Activated CD4-positive, alpha-beta memory T cell treated with anti-CD3 and anti-CD28 coated beads, Interleukin-2, amount 10 ng/mL, durations not matched to agents 7 days and 5 days (primary cell): ENCODE data around the gene NCAN. TPM values are rescaled to one million over a fixed set of nuclear protein-coding genes. Genes with fewer than 3 reads are reported as not detected.

Experiments used
- CTCF ChIA-PET: fragments of 350-600 bp; sonication (Branson Sonifier 250); formaldehyde crosslinking; loops from one replicate; lab custom pipeline; 2021; ENCODE audit warnings: antibody characterized with exemption, inconsistent platforms; lab: Charles Lee
- POLR2A ChIA-PET: fragments of 350-600 bp; sonication (Branson Sonifier 250); formaldehyde crosslinking; loops from one replicate; lab custom pipeline; 2021; ENCODE audit warnings: antibody characterized with exemption; lab: Charles Lee
- DNase-seq: peaks from one replicate; pipeline ENCODE4 v3.0.0-alpha.2; 2020
- H3K27ac Mint-ChIP-seq: one replicate; pipeline ENCODE4 v1.8.0; 2021; ENCODE audit warnings: mild to moderate bottlenecking, mixed read lengths
- H3K27me3 Mint-ChIP-seq: one replicate; pipeline ENCODE4 v1.8.0; 2021; ENCODE audit warnings: mixed read lengths
- H3K36me3 Mint-ChIP-seq: one replicate; pipeline ENCODE4 v1.8.0; 2021; ENCODE audit warnings: low read depth, mixed read lengths
- H3K4me1 Mint-ChIP-seq: one replicate; pipeline ENCODE4 v1.8.0; 2021; ENCODE audit warnings: mixed read lengths
- H3K4me3 Mint-ChIP-seq: one replicate; pipeline ENCODE4 v1.8.0; 2021; ENCODE audit warnings: mild to moderate bottlenecking, mixed read lengths
- H3K9me3 Mint-ChIP-seq: one replicate; pipeline ENCODE4 v1.8.0; 2021; ENCODE audit warnings: mixed read lengths
- total RNA-seq, 2 experiments: library from RNA; stranded (reverse); gene quantifications; one replicate each; pipeline ENCODE4 v1.2.3, GENCODE V29; 2021

The NCAN gene
- total RNA-seq, 2 experiments from 2014 or later: not detected

DNA sequence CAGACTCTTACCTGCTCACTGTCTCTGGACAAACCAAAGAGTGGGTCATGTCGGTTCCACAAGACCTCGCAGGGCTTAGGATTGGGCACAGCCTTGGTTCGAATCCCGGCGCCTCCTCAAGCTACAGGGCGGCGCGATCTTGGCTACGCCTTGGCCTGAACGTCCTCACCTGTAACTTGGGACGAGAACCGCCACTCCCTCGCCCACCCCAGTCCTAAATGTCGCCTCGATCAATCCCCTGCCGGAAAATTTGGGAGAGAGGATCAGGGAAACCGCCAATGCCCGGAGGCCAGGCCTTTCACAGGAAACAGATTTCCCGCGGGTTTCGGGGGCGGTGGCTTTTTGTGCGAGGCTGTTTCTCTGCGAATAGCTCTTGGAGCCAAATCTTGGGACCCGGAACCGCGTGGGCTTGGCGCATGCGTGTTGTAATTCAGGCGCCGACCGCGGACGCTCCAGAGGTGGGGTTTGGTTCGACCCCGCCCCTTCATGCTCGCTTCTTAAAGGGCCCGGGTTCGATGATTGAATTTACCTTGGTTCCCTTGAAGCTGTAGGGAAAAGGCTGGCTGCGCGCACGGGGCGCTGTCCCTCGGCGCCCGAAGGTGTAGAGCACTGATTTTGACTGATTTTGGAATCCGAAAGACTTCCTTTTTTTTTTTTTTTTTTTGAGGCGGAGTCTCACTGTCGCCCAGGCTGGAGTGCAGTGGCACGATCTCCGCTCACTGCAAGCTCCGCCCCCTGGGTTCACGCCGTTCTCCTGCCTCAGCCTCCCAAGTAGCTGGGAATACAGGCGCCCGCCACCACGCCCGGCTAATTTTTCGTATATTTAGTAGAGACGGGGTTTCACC, 8.5 kb upstream of the NCAN start, which contains the start of gene NR2C2AP:
Gene NR2C2AP, minus strand, starts transcription at position 403 of the 845 bp plus-strand sequence. Its CDS starts 354 bp downstream, at position 49.
- POLR2A ChIA-PET: interaction anchor here (0.6 to 6.6 kb wide), 9 partner anchors 9 to 286 kb away, joined by 3 to 102 read pairs (median 4); partner anchors contain the start of genes BORCS8, GATAD2A, NCAN and RFXANK
- H3K27ac Mint-ChIP-seq: peak within 1 kb of the TSS; percentile 86
- H3K27me3 Mint-ChIP-seq: peaks cover 1% of the 10 kb centered on the region
- DNase-seq: peak; percentile 93
- H3K36me3 Mint-ChIP-seq: peaks cover 32% of the 10 kb centered on the region
- H3K4me1 Mint-ChIP-seq: peaks cover 57% of the 10 kb centered on the region
- CTCF ChIA-PET: interaction anchor here (0.6 to 3.4 kb wide), 11 partner anchors 10 to 288 kb away, joined by 3 to 12 read pairs (median 3); partner anchors contain the start of genes BORCS8, GATAD2A and RFXANK
- peak within 1 kb of the TSS; percentile 90 for H3K4me3 Mint-ChIP-seq
- peaks cover 10% of the 10 kb centered on the region for H3K9me3 Mint-ChIP-seq

DNA sequence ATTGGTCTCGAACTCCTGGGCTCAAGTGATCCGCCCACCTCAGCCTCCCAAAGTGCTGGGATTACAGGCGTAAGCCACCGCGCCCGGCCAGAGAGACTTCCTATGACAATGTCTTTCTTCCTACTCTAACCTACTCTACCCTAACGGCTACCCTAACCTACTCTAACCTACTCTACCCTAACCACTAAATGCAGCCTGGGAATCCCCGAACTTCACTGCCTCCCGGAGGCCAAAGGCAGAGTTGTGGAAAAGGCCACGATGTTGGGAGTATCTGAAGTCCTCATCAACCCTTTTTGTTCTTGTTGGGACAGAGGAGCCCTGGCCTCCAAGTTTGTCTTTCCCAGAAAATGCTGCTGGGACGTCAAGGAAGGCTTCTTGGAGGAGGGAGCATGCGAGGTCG, 7.6 kb upstream of the NCAN start:
- H3K4me1 Mint-ChIP-seq: peaks cover 57% of the 10 kb centered on the region
- ChIA-PET CTCF (interaction anchor here (0.7 to 3.4 kb wide), 5 partner anchors 20 to 141 kb away, joined by 3 to 12 read pairs (median 3); no protein-coding TSS in a partner anchor), POLR2A (interaction anchor here (1.2 to 6.6 kb wide), 2 partner anchors 11 to 15 kb away, joined by 3 to 102 read pairs; partner anchors contain the start of genes BORCS8 and RFXANK)
- H3K27ac Mint-ChIP-seq: no peak overlapping the region
- DNase-seq: no peak
- H3K27me3 Mint-ChIP-seq: peaks cover 1% of the 10 kb centered on the region
- peaks cover 26% of the 10 kb centered on the region for H3K36me3 Mint-ChIP-seq
- peaks cover 10% of the 10 kb centered on the region for H3K9me3 Mint-ChIP-seq
- peak overlapping the region; percentile 46 for H3K4me3 Mint-ChIP-seq

DNA sequence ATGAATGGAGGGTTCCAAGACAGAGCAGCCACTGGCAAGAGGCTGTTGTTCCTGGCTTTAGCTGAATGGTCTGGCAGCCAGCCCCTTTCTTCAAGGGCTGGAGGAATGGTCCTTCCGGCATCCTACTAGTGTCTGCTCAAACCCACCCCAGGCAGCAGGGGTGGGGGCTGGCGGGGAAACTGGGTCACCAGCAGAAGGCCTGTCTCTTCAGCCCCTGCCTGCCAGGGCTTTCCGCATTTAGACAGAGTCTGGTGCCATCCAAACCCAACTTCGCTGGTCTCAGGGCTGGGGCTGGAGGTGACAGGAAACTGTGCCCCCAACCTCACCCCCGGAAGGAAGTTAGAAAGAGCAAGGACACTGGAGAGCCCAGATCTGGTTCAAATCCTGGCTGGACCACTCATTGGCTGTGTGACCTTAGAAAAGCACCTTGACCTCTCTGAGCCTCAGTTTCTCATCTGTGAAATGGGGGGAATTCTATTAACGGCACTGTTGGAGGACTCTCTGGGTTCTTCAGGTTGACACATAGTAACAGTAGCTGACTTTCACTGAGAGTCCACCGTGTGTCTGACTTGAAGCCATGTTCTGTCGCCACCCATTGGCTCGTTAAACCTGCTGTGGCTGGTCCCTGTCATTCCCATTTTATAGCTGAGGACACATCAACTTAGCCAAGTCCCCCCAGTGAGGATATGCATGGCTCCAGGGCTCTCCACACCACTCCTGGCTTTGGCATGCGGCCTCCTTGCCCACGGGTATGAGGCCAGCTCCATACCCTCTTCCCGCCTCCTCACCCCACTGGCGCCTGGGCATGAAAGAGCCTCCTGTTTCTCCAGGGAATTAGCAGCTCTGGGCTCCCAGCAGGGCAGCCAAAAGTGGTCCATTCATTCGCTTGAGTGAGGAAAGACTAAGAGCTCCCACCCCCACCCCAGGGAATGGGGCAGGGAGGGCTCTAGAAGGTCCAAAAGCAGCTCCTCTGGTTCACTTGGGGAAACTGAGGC, 6.0 kb upstream of the NCAN start:
- POLR2A ChIA-PET: interaction anchor here (1.2 to 6.6 kb wide), 2 partner anchors 13 to 16 kb away, joined by 3 to 102 read pairs; partner anchors contain the start of genes BORCS8 and RFXANK
- Mint-ChIP-seq H3K4me3 (no peak overlapping the region), H3K27ac (no peak overlapping the region), H3K9me3 (peaks cover 10% of the 10 kb centered on the region), H3K36me3 (peaks cover 23% of the 10 kb centered on the region), H3K4me1 (peaks cover 57% of the 10 kb centered on the region), H3K27me3 (peaks cover 4% of the 10 kb centered on the region)
- DNase-seq: no peak
- CTCF ChIA-PET: interaction anchor here (0.8 to 1.5 kb wide), 2 partner anchors 19 to 60 kb away, joined by 3 to 4 read pairs; no protein-coding TSS in a partner anchor

- Mint-ChIP-seq H3K27ac (peak overlapping the region; percentile 93), H3K4me1 (peaks cover 53% of the 10 kb centered on the region), H3K36me3 (peaks cover 21% of the 10 kb centered on the region), H3K9me3 (peaks cover 10% of the 10 kb centered on the region), H3K4me3 (no peak overlapping the region), H3K27me3 (peaks cover 10% of the 10 kb centered on the region)
- ChIA-PET POLR2A (interaction anchor here (6.6 kb wide), 1 partner anchor 14 kb away, joined by 102 read pairs; the partner anchor contains the start of genes BORCS8 and RFXANK), CTCF (no interaction called here)
- DNase-seq: no peak
Observed at GRCh38 chr19:19206938-19207337, 4.8 kb upstream of the NCAN start.

GRCh38 chr19:19207637-19208572, 3.9 kb upstream of the NCAN start:
- CTCF ChIA-PET: interaction anchor here (1.7 kb wide), 1 partner anchor 33 kb away, joined by 5 read pairs; no protein-coding TSS in a partner anchor
- Mint-ChIP-seq H3K4me1 (peaks cover 43% of the 10 kb centered on the region), H3K27me3 (peaks cover 17% of the 10 kb centered on the region), H3K4me3 (peak overlapping the region; percentile 11), H3K9me3 (peaks cover 10% of the 10 kb centered on the region), H3K36me3 (peaks cover 13% of the 10 kb centered on the region), H3K27ac (peak overlapping the region; percentile 93)
- DNase-seq: peak; percentile 21
- POLR2A ChIA-PET: interaction anchor here (1.0 to 1.2 kb wide), 2 partner anchors 15 to 157 kb away, joined by 3 to 4 read pairs; no protein-coding TSS in a partner anchor

GRCh38 chr19:19209372-19209771, 2.4 kb upstream of the NCAN start:
- no peak overlapping the region for H3K4me3 Mint-ChIP-seq
- H3K4me1 Mint-ChIP-seq: peaks cover 35% of the 10 kb centered on the region
- ChIA-PET CTCF (interaction anchor here (0.6 to 1.7 kb wide), 2 partner anchors 21 to 35 kb away, joined by 4 to 5 read pairs; no protein-coding TSS in a partner anchor), POLR2A (no interaction called here)
- no peak overlapping the region for H3K27ac Mint-ChIP-seq
- no peak for DNase-seq
- peaks cover 10% of the 10 kb centered on the region for H3K9me3 Mint-ChIP-seq
- peaks cover 31% of the 10 kb centered on the region for H3K27me3 Mint-ChIP-seq
- H3K36me3 Mint-ChIP-seq: peaks cover 10% of the 10 kb centered on the region

GRCh38 chr19:19212916-19213315, 1.2 kb downstream of the NCAN start:
- H3K36me3 Mint-ChIP-seq: no peaks in the 10 kb centered on the region
- no peak for DNase-seq
- peaks cover 48% of the 10 kb centered on the region for H3K27me3 Mint-ChIP-seq
- H3K27ac Mint-ChIP-seq: no peak overlapping the region
- no peak overlapping the region for H3K4me3 Mint-ChIP-seq
- no peaks in the 10 kb centered on the region for H3K9me3 Mint-ChIP-seq
- ChIA-PET POLR2A (no interaction called here), CTCF (no interaction called here)
- peaks cover 3% of the 10 kb centered on the region for H3K4me1 Mint-ChIP-seq

- no peak overlapping the region for H3K27ac Mint-ChIP-seq
- POLR2A ChIA-PET: no interaction called here
- no peaks in the 10 kb centered on the region for H3K36me3 Mint-ChIP-seq
- H3K4me1 Mint-ChIP-seq: peaks cover 2% of the 10 kb centered on the region
- no peak for DNase-seq
- CTCF ChIA-PET: no interaction called here
- no peak overlapping the region for H3K4me3 Mint-ChIP-seq
- H3K9me3 Mint-ChIP-seq: no peaks in the 10 kb centered on the region
- H3K27me3 Mint-ChIP-seq: peaks cover 48% of the 10 kb centered on the region
Observed at GRCh38 chr19:19213426-19214158, 1.8 kb downstream of the NCAN start.

DNA sequence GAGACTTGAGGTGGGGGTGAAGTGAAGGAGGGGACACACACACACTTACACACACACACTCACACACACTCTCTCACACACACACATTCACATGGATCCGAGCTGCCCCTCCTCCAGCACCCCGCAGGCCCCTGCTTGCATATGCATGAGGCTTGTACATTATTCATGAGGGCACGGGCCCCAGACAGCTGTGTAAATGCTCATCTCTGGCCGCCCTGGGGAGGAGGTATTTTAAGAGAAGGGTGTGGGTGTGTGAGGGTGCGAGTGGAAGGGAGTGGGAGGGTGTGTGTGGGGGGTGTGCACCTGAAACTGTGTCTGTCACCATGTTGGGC, 2.4 kb downstream of the NCAN start:
- CTCF ChIA-PET: interaction anchor here (0.8 kb wide), 1 partner anchor 12 kb away, joined by 3 read pairs; no protein-coding TSS in a partner anchor
- H3K4me3 Mint-ChIP-seq: no peak overlapping the region
- no peaks in the 10 kb centered on the region for H3K9me3 Mint-ChIP-seq

DNA sequence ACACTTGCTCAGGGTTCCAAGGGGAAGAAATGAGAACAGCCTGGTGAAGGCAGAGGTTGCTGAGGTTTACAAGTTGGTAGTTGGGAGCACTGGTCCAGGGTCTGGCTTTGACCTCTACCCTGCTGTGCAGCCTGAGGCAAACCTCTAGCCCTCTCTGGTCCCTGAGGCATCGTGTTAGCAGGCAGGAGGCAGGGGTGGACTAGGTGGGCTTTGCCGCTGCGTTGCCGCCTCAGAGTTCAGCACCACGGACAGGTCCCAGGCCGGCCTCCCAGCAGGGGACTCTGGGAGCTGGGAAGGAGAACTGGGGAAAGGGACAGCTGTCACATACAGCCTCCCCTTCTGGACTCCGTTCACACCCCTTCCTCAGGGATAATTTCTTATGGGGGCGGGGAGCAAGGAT, 3.1 kb downstream of the NCAN start:
- DNase-seq: peak; percentile 47
- Mint-ChIP-seq H3K4me1 (no peaks in the 10 kb centered on the region), H3K27ac (no peak overlapping the region), H3K4me3 (no peak overlapping the region), H3K36me3 (no peaks in the 10 kb centered on the region), H3K27me3 (peaks cover 48% of the 10 kb centered on the region), H3K9me3 (no peaks in the 10 kb centered on the region)
- ChIA-PET CTCF (interaction anchor here (0.8 kb wide), 1 partner anchor 11 kb away, joined by 3 read pairs; no protein-coding TSS in a partner anchor), POLR2A (no interaction called here)

More for the DNA sequence above, 2.4 kb downstream of the NCAN start:
- POLR2A ChIA-PET: no interaction called here
- Mint-ChIP-seq H3K27me3 (peaks cover 48% of the 10 kb centered on the region), H3K36me3 (no peaks in the 10 kb centered on the region), H3K4me1 (peaks cover under 1% of the 10 kb centered on the region), H3K27ac (no peak overlapping the region)
- no peak for DNase-seq

DNA sequence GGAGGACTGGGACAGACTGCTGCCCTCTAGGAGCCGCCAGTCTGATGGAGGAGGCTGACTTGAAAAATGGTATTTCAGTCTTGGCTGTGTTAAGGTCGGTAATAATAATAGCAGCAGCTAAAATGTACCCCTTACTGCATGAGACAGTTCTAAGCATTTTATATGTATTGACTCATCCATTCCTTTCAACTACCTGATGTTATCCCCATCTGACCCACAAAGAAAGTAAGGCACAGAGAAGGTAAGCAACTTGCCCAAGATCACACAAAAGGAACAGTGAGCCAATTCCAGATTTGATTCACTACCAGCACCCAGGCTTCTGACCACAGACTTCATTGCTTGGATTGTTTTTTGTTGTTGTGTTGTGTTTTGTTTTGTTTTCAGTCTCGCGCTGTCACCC, 4.0 kb downstream of the NCAN start:
- Mint-ChIP-seq H3K27ac (no peak overlapping the region), H3K9me3 (no peaks in the 10 kb centered on the region), H3K27me3 (peaks cover 45% of the 10 kb centered on the region), H3K4me1 (no peaks in the 10 kb centered on the region), H3K36me3 (no peaks in the 10 kb centered on the region), H3K4me3 (no peak overlapping the region)
- CTCF ChIA-PET: no interaction called here
- DNase-seq: no peak
- POLR2A ChIA-PET: interaction anchor here (1.0 kb wide), 1 partner anchor 26 kb away, joined by 3 read pairs; no protein-coding TSS in a partner anchor
